IPS-20b (cell line): ENCODE measurements around the gene NRIP2.
"Not testable (repeated sequence)": the region's sequence is repeated elsewhere in the genome, so short reads cannot be mapped to it uniquely, and the experiment has no call there.

ENCODE experiments used
- H3K27ac ChIP-seq: one replicate; pipeline ENCODE4 v1.5.1; 2013; ENCODE audit warnings: low read length
- H3K27me3 ChIP-seq: 2 replicates; pipeline ENCODE4 v1.6.1; 2013; ENCODE audit warnings: mild to moderate bottlenecking, low read length, inconsistent platforms; ENCODE audit not compliant: insufficient read depth
- H3K36me3 ChIP-seq: 2 replicates; pipeline ENCODE4 v1.6.1; 2013; ENCODE audit warnings: low read depth, mild to moderate bottlenecking, inconsistent platforms, low read length, moderate library complexity; ENCODE audit not compliant: insufficient read depth
- H3K4me1 ChIP-seq: 2 replicates; pipeline ENCODE4 v1.6.1; 2013; ENCODE audit warnings: mild to moderate bottlenecking, control low read depth, inconsistent platforms, low read length, moderate library complexity; ENCODE audit not compliant: insufficient read depth
- H3K4me3 ChIP-seq: 2 replicates; pipeline ENCODE4 v1.5.1; 2013; ENCODE audit warnings: mild to moderate bottlenecking, low read length, inconsistent platforms
- H3K9ac ChIP-seq: 2 replicates; pipeline ENCODE4 v1.6.1; 2013; ENCODE audit warnings: low read depth, mild to moderate bottlenecking, inconsistent platforms, low read length, moderate library complexity
- H3K9me3 ChIP-seq: 2 replicates; pipeline ENCODE4 v1.6.1; 2013; ENCODE audit warnings: mild to moderate bottlenecking, low read depth, low read length, inconsistent platforms; ENCODE audit not compliant: insufficient read depth

NRIP2 gene, protein sequence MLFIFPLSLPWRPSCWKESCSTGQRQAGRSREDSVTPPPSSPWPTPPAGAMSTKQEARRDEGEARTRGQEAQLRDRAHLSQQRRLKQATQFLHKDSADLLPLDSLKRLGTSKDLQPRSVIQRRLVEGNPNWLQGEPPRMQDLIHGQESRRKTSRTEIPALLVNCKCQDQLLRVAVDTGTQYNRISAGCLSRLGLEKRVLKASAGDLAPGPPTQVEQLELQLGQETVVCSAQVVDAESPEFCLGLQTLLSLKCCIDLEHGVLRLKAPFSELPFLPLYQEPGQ

GRCh38 chr12:2834581-2835491 is at the start of gene NRIP2:
NRIP2 (minus strand) TSS chr12:2835035; CDS start chr12:2834983, 52 bp downstream.
- H3K36me3 ChIP-seq = no peaks in the 10 kb centered on the region
- peaks cover 18% of the 10 kb centered on the region for H3K27me3 ChIP-seq
- H3K27ac ChIP-seq = no peak within 1 kb of the TSS
- peak within 1 kb of the TSS; percentile 39; the same call in 1 of the 2 replicates for H3K9ac ChIP-seq
- no peaks in the 10 kb centered on the region for H3K9me3 ChIP-seq
- H3K4me1 ChIP-seq = peaks cover 15% of the 10 kb centered on the region
- peak within 1 kb of the TSS; percentile 37; the same call in 1 of the 2 replicates for H3K4me3 ChIP-seq

DNA sequence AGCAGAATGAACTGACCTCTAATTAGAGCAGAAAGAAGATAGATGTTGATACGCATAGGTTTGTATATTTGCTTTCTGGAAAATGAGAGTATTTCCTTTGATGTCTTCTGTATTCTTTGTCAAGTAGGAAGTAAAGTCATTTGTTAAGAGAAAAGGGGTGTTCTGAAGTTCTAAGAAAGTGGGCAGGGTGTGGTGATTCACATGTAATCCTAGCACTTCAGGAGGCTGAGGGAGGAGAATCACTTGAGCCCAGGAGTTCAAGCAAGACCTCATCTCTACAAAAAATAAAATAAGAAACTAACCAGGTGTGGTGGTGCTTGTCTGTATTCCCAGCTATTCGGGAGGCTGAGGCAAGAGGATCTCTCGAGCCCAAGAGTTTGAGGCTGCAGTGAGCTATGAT is 45.0 kb upstream of the NRIP2 start:
- Histone ChIP-seq H3K27me3 (no peaks in the 10 kb centered on the region), H3K27ac (no peak overlapping the region), H3K4me1 (peaks cover 7% of the 10 kb centered on the region; the same call in 1 of the 2 replicates), H3K4me3 (no peak overlapping the region), H3K36me3 (peaks cover 20% of the 10 kb centered on the region), H3K9ac (no peak overlapping the region), H3K9me3 (no peaks in the 10 kb centered on the region)

DNA sequence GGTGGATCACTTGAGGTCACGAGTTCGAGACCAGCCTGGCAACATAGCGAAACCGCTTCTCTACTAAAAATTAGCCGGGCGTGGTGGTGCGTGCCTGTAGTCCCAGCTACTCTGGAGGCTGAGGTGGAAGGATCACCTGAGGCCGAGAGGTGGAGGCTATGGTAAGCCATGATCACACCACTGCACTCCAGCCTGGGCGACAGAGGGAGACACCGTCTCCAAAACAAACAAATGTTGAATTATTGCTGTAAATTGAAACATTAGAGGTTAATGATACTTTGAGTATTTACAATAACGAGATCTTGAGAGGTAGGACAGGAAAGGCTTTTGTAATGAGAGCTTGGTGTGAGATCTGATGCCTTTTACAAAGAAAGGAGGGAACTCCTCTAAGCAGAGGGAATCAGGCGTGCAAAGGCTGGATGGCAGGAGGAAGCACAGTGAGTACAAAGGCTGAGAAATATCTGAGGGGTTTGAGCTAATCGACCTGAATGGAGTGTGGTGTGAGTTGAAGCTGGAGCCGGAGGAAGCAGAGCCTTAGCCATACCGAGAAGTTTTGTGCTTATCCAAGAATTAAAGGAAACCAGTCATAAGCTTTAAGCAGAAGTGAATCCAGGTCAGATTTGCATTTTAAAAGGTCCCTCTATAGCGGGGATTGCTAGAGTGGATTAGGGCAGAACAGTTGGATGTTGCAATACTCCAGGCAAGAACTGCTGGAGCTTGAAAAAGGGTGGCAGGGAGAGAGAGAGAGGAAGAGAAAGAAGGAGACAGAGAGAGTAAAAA is 43.3 kb upstream of the NRIP2 start:
- H3K27ac ChIP-seq = peak overlapping the region; percentile 95
- peaks cover 5% of the 10 kb centered on the region; the same call in 1 of the 2 replicates for H3K4me1 ChIP-seq
- no peaks in the 10 kb centered on the region for H3K9me3 ChIP-seq
- H3K36me3 ChIP-seq = peaks cover 35% of the 10 kb centered on the region
- H3K9ac ChIP-seq = peak overlapping the region; percentile 96; the same call in 1 of the 2 replicates
- no peaks in the 10 kb centered on the region for H3K27me3 ChIP-seq
- peak overlapping the region; percentile 90 for H3K4me3 ChIP-seq

DNA sequence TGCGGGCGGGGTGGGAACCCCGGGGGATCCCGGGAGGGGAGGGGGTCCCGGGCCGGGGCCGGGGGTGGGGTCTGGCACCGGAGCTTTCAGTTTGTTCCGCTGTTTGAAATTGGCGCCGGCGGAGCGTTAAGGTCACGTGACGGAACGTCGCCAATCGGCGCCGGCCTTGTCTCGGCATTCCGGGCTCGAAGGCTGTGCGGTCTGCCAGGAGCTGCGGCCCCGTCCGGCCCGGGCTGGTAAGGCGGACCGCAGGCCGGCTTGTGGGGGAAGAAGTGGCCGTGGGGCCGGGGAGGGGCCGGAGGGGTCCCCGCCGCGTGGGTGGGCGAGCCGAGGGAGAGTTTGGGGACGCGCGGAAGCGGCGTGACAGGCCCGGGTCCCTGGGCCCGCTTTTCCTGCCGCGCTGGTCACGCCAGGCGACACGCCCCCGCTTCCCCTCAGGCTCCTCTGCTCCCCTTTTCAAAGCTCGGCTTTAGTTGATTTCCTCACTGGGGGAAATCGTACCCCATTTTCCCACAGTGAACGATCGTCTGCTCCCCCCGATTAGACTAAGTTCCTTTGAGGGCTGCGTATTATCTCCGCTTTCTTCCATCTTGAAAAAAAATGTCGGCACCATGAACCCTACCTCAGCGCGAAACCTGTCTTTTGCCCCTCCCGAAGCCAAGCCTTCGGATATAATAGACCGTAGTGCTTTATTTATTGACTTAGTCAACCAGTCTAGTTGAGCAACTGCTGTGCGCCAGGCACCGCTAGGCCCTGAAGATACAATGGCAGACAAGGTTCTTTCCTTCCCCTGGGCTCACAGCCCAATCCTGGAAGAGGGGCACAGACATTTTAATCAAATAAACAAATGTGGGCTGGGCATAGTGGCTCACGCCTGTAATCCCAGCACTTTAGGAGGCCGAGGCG is 42.5 kb upstream of the NRIP2 start, which contains the start of the genes FOXM1 and RHNO1:
FOXM1 (minus strand) TSS at position 128 of the 906 bp plus-strand sequence. CDS start 2,696 bp downstream, outside the sequence.
RHNO1 (plus strand) TSS at position 177 of the 906 bp plus-strand sequence. CDS start 8,144 bp downstream, outside the sequence.
- H3K36me3 ChIP-seq = peaks cover 43% of the 10 kb centered on the region

DNA sequence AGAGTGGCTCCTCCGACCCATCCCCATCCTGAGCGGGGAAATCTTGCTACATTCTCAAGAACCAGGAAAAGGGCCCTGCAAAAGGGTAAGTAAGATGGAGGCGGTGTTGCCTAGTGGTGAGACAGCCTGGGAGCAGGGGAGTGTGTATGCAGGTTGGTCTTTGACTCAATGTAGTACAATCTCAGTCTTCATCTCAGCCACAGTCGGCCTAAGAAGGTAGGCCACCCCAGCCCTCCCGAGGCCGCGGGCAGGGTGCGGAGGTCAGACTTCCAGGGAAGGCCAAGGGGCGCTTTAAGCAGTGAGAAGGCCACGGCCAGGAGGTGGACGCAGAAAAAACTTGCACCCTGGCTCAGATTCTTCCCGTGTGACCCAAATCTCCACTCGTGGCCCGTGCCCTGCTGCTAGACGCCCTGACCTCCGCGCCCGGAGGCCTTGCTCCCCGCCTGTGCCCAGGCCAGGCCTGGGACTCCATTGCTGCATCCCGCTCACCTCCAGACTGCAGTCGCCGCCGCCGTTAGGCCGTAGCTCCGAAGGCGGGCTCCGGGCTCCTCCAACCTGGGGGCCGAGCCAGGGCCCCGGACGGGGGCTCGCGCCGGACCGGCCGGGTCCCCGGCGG is 41.7 kb upstream of the NRIP2 start:
- H3K27ac ChIP-seq = peak overlapping the region; percentile 19
- no peaks in the 10 kb centered on the region for H3K9me3 ChIP-seq
- H3K4me1 ChIP-seq = peaks cover 5% of the 10 kb centered on the region; the same call in 1 of the 2 replicates
- peak overlapping the region; percentile 90 for H3K4me3 ChIP-seq
- H3K36me3 ChIP-seq = peaks cover 51% of the 10 kb centered on the region
- peak overlapping the region; percentile 96; the same call in 1 of the 2 replicates for H3K9ac ChIP-seq
- no peaks in the 10 kb centered on the region for H3K27me3 ChIP-seq

More for the DNA sequence above, 42.5 kb upstream of the NRIP2 start, which contains the start of the genes FOXM1 and RHNO1:
- Histone ChIP-seq H3K9ac (peak within 1 kb of the TSS; percentile 96), H3K4me3 (peak within 1 kb of the TSS; percentile 90), H3K27ac (peak within 1 kb of the TSS; percentile 95), H3K4me1 (peaks cover 5% of the 10 kb centered on the region; the same call in 1 of the 2 replicates), H3K9me3 (no peaks in the 10 kb centered on the region), H3K27me3 (no peaks in the 10 kb centered on the region)

DNA sequence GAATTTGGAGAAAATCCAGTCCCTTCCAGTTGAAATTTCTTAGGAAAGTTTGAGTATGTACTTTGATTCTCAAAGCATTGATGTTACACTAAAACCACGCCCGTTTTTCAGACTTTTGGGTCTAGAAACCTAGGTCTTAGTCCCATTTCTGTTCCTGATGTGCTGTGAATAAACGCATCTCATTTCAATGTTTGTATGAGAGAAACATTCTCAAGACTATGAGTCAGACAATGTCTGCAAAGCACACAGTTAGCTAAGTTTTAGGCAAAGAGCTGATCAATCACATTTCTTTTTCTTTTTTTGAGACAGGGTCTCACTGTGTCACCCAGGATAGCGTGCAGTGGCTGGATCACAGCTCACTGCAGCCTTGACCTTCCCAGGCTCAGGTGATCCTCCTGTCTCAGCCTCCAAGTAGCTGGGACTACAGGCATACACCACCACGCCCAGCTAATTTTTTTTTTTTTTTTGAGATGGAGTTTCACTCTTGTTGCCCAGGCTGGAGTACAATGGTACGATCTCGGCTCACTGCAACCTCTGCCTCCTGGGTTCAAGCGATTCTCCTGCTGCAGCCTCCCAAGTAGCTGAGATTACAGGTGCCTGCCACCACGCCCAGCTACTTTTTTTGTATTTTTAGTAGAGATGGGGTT is 34.3 kb upstream of the NRIP2 start:
- H3K9ac ChIP-seq, H3K4me3 ChIP-seq, H3K27ac ChIP-seq, H3K4me1 ChIP-seq, H3K27me3 ChIP-seq, H3K9me3 ChIP-seq: not testable (repeated sequence)
- peaks cover 94% of the 10 kb centered on the region for H3K36me3 ChIP-seq

DNA sequence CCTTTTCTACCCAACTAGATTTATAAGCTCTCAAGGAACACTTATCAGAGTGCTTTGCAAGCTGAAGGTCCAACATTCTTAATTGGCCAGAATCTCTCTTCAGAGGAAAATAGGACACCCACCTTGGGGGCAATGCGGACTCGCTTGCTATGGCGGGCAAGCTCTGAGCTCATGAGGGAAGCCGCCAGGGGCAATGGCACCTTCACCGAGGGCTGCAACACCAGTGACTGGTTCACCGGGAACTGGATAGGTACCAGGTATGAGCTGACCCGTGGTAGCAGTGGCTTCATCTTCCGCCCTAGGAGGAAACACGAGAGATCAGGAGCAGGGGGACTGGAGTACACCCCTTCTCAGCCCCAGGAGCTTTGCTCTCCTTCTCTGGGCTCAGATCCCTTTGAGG is 29.4 kb upstream of the NRIP2 start:
- no peaks in the 10 kb centered on the region for H3K27me3 ChIP-seq
- H3K4me3 ChIP-seq = no peak overlapping the region
- no peaks in the 10 kb centered on the region for H3K4me1 ChIP-seq
- H3K9me3 ChIP-seq = no peaks in the 10 kb centered on the region
- no peak overlapping the region for H3K9ac ChIP-seq
- H3K36me3 ChIP-seq = peaks cover 95% of the 10 kb centered on the region
- H3K27ac ChIP-seq = no peak overlapping the region

GRCh38 chr12:2863402-2863801 is 28.6 kb upstream of the NRIP2 start:
- H3K9me3 ChIP-seq, H3K27ac ChIP-seq, H3K9ac ChIP-seq, H3K27me3 ChIP-seq, H3K4me1 ChIP-seq, H3K4me3 ChIP-seq: not testable (repeated sequence)
- peaks cover 95% of the 10 kb centered on the region for H3K36me3 ChIP-seq

DNA sequence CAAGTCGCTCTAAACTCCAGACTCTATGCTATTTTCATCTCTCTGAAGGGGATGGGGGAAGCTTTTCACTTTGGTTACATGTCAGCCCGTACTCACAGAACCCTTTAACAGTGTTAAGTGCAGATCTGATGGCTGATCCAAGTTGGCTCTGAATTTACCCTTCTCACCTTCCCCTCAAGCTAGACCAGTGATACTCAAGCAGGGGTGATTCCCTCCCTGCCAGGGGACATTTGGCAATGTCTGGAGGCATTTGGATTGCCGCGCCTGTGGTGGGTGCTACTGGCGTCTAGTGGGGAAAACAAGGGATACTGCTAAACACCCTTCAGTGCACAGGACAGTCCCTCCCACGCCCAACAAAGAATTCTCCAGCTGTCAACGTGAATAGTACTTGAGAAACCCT is 28.0 kb upstream of the NRIP2 start:
- H3K9me3 ChIP-seq = no peaks in the 10 kb centered on the region
- no peak overlapping the region for H3K9ac ChIP-seq
- H3K4me1 ChIP-seq = no peaks in the 10 kb centered on the region
- no peak overlapping the region for H3K4me3 ChIP-seq
- no peak overlapping the region for H3K27ac ChIP-seq
- H3K27me3 ChIP-seq = no peaks in the 10 kb centered on the region
- H3K36me3 ChIP-seq = peaks cover 95% of the 10 kb centered on the region

DNA sequence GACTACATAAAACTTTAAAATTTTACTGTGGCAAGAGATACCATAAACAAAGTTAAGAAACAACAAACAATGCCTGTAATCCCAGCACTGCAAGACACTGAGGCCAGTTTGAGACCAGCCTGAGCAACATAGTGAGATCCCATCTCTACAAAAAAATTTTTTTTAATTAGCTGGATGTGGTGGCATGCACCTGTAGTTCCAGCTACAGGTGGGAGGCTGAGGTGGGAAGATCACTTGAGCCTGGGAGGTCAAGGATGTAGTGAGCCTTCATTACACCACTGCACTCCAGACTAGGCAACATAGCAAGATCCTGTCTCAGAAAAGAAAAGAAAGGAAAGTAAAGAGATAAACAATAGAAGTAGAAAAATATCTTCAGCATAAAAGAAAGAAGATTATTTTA is 25.3 kb upstream of the NRIP2 start:
- Histone ChIP-seq H3K4me3 (no peak overlapping the region), H3K9ac (no peak overlapping the region), H3K9me3 (no peaks in the 10 kb centered on the region), H3K36me3 (peaks cover 73% of the 10 kb centered on the region), H3K27ac (no peak overlapping the region), H3K27me3 (no peaks in the 10 kb centered on the region), H3K4me1 (no peaks in the 10 kb centered on the region)
